DMS53 treated with DMSO at 0.1 percent for 48 hours (cell line): Measurements from ENCODE around the gene UBE2G2.

ENCODE experiments used
- DNase-seq: peaks from one replicate; lab custom pipeline; 2025; ENCODE audit not compliant: unreplicated experiment; lab: John Stamatoyannopoulos, UW

UBE2G2 gene

GRCh38 chr21:44801468-44802395, at the start of gene UBE2G2:
TSS of gene UBE2G2 (minus strand) at chr21:44801820. CDS start at chr21:44801748, 72 bp downstream.
- DNase-seq: peak; percentile 36

- no peak for DNase-seq
Measured at GRCh38 chr21:44850905-44851657, 49.5 kb upstream of the UBE2G2 start.

GRCh38 chr21:44850208-44850800, 48.7 kb upstream of the UBE2G2 start:
- DNase-seq: no peak

- DNase-seq: no peak
Measured at GRCh38 chr21:44849616-44850130, 48.1 kb upstream of the UBE2G2 start.

- no peak for DNase-seq
Measured at GRCh38 chr21:44848821-44849521, 47.4 kb upstream of the UBE2G2 start.

GRCh38 chr21:44847261-44848056, 45.8 kb upstream of the UBE2G2 start:
- no peak for DNase-seq

GRCh38 chr21:44846485-44847260, 45.1 kb upstream of the UBE2G2 start:
- DNase-seq: peak; percentile 29

GRCh38 chr21:44846224-44846484, 44.5 kb upstream of the UBE2G2 start:
- no peak for DNase-seq

GRCh38 chr21:44845418-44846223, 44.0 kb upstream of the UBE2G2 start:
- no peak for DNase-seq

- no peak for DNase-seq
Measured at GRCh38 chr21:44844256-44844655, 42.6 kb upstream of the UBE2G2 start.

GRCh38 chr21:44842721-44843445, 41.3 kb upstream of the UBE2G2 start:
- DNase-seq: no peak

GRCh38 chr21:44842087-44842486, 40.5 kb upstream of the UBE2G2 start:
- no peak for DNase-seq

- no peak for DNase-seq
Measured at GRCh38 chr21:44840771-44841170, 39.2 kb upstream of the UBE2G2 start.

GRCh38 chr21:44838951-44839350, 37.3 kb upstream of the UBE2G2 start:
- no peak for DNase-seq

- DNase-seq: no peak
Measured at GRCh38 chr21:44838039-44838895, 36.6 kb upstream of the UBE2G2 start.

- no peak for DNase-seq
Measured at GRCh38 chr21:44837537-44837936, 35.9 kb upstream of the UBE2G2 start.
